Measurements from ENCODE around the gene FBXO47.

The FBXO47 gene

GRCh38 chr17:38899421-38899820 is 67.8 kb downstream of the FBXO47 start:
- DNase-seq = no peak

DNA sequence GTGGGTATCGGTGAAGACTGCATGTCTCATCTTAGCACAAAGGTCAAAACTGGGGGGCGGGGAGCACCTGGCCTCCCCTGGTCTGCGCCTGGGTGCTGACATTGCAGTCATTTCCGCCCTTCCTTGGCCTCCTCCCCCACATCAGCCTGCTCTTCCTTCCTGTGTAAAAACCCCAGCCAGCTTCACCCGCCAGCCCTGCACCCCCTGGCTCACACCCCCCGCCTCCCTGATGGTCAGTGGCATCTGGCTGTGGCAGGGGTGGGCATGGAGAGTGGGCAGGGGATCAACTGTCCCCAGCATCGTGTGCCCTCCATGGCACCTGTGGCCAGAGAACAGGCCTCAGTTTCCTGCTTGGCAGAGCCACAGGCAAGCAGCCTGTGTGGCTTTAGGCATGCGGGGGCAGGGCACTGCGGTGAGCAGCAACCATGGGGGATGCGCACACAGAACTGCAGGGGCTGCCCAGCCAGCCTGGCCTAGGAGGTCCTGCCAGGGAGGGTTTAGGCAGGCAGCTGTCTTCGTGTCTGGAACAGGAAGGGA is 68.3 kb downstream of the FBXO47 start:
- peak; percentile 93 for DNase-seq

GRCh38 chr17:38898291-38898679 is 68.9 kb downstream of the FBXO47 start:
- no peak for DNase-seq

DNA sequence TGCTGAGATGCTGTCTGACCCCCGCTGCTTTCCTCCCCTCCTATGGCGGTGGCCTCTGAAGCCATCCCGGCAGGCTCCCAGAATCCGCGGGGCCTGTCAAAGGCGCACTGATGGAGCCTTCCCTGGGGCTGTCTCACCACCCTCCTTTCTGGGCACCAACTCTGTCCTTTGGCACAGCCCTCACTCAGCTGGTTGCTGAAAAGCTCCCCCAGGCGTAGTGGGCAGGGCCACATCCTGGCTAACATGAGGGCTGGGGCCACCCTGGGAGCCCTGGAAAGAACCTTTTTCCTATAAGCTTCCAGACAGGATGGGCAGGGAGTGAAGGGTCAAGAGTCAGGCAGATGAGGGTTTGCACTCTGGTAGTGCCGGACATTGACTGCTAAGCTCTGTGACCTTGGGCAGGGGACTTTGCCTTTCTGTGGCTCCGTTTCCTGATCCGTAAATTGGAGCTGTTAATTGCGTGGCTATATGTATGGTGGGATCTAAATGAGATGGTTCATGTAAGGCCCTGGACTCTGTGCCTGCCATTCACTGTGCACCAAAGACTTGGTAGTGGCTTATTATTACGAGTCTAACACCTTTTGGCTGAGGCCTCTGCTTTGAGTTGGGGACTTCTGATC is 69.4 kb downstream of the FBXO47 start:
- DNase-seq = peak; percentile 62

DNA sequence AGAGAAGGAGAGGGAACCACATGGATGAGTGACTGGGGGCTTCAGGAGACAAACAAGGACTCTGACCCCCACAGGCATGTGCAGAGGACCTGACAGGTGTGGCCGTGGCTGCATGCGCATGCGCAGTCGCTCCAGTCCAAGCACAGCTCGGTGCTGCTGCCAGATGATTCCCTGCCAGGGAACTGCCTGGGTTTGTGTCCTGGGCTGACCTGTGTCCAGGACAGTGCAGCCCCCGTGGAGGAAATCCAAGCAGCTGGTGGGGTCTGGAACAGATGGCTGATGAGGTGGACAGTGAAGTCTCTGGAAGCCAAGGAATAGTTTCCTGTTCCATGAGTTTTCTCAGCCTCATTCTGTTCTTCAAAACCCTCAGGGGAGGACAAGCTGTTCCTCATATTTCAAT is 70.0 kb downstream of the FBXO47 start:
- no peak for DNase-seq

DNA sequence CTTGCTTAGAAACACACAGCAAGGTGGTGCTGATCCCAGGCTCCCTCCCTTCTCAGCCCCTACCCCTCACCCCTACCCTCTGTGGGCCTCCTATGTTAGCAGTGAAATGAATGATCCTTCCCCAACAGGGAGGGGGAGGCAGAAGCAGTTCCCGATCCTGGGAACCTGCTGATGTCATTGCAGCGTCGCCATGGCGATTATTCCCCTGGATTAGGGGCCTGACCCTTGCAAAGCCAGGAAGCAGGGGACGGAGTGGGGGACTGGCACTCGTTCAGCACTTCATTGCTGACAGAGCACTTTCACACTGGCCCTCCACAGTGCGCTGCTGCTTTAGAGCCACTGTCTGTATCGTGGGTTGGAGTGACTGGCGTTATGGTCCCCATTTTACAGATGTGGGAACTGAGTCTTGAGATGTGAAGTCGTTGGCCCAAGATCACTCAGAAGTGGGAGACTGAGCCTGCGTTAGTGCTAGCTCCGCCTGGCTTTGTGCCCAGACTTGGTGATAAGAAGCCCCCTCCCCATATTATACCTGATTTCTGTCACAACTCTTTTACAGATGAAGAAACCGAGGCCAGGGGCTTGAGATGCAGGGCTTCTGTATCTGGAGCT is 70.8 kb downstream of the FBXO47 start:
- no peak for DNase-seq

- DNase-seq = no peak
These were observed 72.9 kb downstream of the FBXO47 start for GRCh38 chr17:38894276-38894675.

DNA sequence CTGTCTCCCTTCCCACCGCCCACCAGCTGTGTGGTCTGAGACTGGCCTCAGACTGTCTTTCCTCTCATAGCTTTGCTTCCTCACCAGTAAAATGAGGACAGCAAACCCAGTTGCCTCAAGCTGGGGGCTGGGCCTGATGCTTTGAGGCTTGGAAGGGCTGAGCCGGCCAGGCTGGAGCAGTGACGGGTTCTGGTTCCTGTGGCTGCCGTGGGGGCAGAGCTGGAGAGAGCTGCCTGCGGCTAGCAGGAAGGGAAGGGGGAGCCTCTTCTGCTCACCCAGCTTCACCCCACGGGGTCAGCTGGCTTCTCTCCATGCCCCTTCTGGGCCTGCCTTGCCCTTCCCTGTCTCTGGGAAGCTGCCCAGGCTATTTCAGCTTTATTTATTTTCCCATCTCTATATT is 73.6 kb downstream of the FBXO47 start:
- peak; percentile 76 for DNase-seq

GRCh38 chr17:38893113-38893512 is 74.1 kb downstream of the FBXO47 start:
- peak; percentile 58 for DNase-seq

DNA sequence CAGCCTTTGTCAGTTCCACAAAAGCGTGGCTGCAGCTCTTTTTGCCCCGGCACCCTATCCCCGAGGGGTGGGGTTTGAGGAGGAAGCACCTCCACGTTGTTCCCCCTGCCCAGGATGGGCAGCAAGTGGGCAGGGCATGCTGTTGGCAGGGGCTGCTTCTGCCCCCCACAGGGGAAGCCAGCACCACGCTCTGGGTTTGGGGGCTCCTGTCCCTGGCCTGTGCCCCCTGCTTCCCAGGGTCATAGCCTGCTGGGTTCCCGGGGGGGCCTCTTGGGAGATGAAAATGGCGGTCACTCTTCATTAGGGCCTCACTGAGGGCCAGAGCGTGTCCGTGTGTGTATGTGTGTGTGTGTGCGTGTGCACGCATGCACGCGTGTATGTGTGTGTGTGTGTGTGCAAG is 74.6 kb downstream of the FBXO47 start:
- DNase-seq = peak; percentile 59

- DNase-seq = peak; percentile 72
These were observed 75.1 kb downstream of the FBXO47 start for GRCh38 chr17:38892083-38892482.

DNA sequence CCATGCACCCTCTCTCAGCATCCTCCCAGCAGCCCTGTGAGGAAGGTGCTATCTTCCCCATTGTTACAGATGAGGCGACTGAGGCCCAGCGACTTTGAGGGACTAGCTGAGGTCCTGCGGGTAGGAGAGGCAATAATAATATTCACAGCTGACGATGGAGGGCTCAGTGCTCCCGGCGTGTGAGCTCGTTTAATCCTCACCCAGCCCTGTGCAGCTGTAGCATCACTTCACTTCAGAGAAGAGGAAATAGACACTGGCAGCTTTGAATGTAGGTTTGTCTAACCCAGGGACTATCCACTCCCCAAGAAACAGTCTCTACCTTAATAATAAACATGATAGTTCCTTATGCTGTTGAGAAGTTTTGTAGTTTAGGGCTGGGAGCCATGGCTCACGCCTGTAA is 75.8 kb downstream of the FBXO47 start:
- DNase-seq = peak; percentile 56

DNA sequence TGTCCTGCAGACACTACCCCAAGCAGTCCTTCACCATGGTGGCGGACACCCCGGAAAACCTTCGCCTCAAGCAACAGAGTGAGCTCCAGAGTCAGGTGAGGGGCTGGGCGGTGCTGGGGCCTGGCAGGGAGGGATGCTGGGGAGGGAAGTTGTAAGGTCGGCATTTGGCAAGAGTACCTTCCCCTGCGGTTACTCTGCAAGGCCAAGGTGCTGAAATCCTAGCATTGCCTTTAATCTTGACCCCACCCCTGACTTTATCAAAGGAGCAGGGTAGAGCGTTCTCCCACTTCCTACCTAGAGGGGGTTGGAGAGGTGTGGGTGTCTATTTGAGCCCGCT is 76.8 kb downstream of the FBXO47 start:
- DNase-seq = peak; percentile 63

DNA sequence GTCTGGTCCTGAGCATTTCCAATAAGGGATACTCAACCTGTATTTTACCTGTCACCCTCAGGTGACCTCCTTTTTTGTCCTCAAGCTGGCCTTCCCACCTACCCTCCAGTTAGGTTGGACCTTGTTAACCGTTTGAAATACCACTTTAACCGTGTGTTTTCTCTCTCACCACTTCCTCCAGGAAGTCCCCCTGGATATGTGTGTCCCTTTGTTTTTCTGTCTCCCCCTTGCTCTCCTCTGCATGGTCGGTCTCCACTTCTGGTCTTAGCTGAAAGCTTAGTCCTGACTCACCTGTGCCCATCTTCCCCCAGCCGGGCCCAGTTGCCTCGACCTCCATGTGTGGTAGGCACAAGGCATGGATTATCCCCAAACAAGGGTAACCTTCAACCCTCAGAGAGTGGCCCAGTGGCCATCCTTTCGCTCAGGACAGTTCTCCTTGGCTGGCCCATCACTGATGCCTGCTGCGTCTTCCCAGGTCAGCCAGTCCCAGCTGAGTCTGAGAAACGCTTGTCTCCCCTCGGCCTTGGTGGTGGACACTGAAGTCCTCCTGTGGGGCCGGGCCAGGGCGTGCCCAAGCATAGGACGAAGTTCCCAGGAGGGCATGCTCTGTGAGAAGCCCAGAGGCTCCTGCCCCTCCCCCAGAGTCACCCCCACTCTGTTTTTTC is 77.3 kb downstream of the FBXO47 start:
- no peak for DNase-seq

DNA sequence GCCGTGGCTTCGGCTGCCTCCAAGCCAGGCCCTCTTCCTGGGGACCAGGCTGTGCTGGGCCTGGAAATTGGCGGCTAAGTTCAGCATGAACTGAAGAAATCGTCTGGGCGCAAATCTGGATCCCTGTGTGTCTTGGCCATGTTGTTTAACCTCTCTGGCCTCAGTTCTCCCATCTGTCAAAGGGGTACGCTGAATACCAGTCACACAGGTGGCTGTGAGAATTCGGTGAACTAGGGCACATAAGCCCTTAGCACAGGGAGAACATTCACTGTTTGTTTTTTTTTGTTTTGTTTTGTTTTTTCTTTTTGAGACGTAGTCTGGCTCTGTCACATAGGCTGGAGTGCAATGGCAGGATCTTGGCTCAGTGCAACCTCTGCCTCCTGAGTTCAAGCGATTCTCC is 78.4 kb downstream of the FBXO47 start:
- DNase-seq = no peak

DNA sequence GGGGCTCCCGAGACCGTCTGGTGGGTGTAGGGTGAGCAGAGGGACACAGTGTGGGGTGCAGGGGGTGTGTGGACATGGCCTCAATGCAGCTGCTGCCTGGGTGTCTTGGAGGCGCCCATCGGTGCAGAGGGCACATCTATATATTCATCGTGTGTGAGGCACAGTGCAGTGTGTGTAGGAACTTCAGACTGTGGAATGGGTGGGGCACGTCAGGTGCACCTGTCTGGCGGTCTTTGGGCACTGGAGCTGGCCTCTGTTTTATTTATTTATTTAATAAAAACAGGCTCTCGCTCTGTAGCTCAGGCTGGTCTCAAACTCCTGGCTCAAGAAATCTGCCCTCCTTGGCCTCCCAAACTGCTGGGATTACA is 80.6 kb downstream of the FBXO47 start:
- DNase-seq = peak; percentile 60
